HEK293 (cell line): ENCODE results near the gene HOXD11.

Experiments
- CTCF ChIA-PET: fragments of 350-600 bp; formaldehyde crosslinking; extraction: SDS; loops from one replicate; lab custom pipeline; 2021; ENCODE audit warnings: antibody characterized with exemption; lab: Yijun Ruan, JAX
- POLR2A ChIA-PET: fragments of 300-600 bp; formaldehyde crosslinking; extraction: SDS; loops from one replicate; lab custom pipeline; 2020; ENCODE audit warnings: antibody characterized with exemption, inconsistent platforms; lab: Yijun Ruan, JAX
- H3K27ac ChIP-seq: fragments of 200-500 bp; sonication (Bioruptor generic); 2 replicates; pipeline ENCODE4 v1.5.1; 2014; ENCODE audit warnings: low read depth, low read length, control low read depth, inconsistent platforms; ENCODE audit errors: extremely low read depth
- H3K36me3 ChIP-seq, 2 experiments: fragments of 200-500 bp in 1 of 2; sonication (Bioruptor generic) in 1 of 2; 1 replicate in 1 of 2; 2 replicates in 1 of 2; pipeline ENCODE4 v1.5.1; 2014 to 2017; ENCODE audit warnings: inconsistent platforms in 2 of 2, low read length in 2 of 2; ENCODE audit not compliant: control insufficient read depth in 2 of 2, insufficient read depth in 1 of 2
- H3K4me1 ChIP-seq: fragments of 200-500 bp; sonication (Bioruptor generic); 2 replicates; pipeline ENCODE4 v1.5.1; 2014; ENCODE audit warnings: mild to moderate bottlenecking, low read length, inconsistent platforms; ENCODE audit not compliant: control insufficient read depth, insufficient read depth
- H3K4me3 ChIP-seq: 2 replicates; pipeline ENCODE4 v1.5.1; 2011; ENCODE audit warnings: low read depth, mild to moderate bottlenecking, control low read depth, low read length, moderate library complexity
- H3K9me3 ChIP-seq: fragments of 200-500 bp; sonication (Bioruptor generic); 2 replicates; pipeline ENCODE4 v1.5.1; 2014; ENCODE audit warnings: low read depth, low read length, inconsistent platforms; ENCODE audit not compliant: control insufficient read depth, insufficient read depth
- GLI4 ChIP-seq: fragments of 450-650 bp; formaldehyde crosslinking; IDR thresholded peaks from 2 replicates; pipeline ENCODE4 v1.5.1; 2016; ENCODE audit warnings: missing biosample characterization, missing genetic modification characterization
- KLF17 ChIP-seq: fragments of 450-650 bp; formaldehyde crosslinking; IDR thresholded peaks from 2 replicates; pipeline ENCODE4 v1.5.1; 2016; ENCODE audit warnings: missing biosample characterization, missing genetic modification characterization
- ZBTB11 ChIP-seq: fragments of 450-650 bp; formaldehyde crosslinking; conservative IDR thresholded peaks from 2 replicates; pipeline ENCODE4 v1.5.1; 2016; ENCODE audit warnings: low read depth, missing biosample characterization, missing genetic modification characterization
- ZBTB21 ChIP-seq: fragments of 450-650 bp; formaldehyde crosslinking; IDR thresholded peaks from 2 replicates; pipeline ENCODE4 v1.5.1; 2017; ENCODE audit warnings: missing biosample characterization, missing genetic modification characterization
- ZFP69B ChIP-seq: fragments of 450-650 bp; formaldehyde crosslinking; IDR thresholded peaks from 2 replicates; pipeline ENCODE4 v1.5.1; 2016; ENCODE audit warnings: missing biosample characterization, missing genetic modification characterization
- ZNF10 ChIP-seq: fragments of 450-650 bp; formaldehyde crosslinking; IDR thresholded peaks from 2 replicates; pipeline ENCODE4 v1.5.1; 2017; ENCODE audit warnings: missing biosample characterization, missing genetic modification characterization
- ZNF148 ChIP-seq: fragments of 450-650 bp; formaldehyde crosslinking; IDR thresholded peaks from 2 replicates; pipeline ENCODE4 v1.5.0; 2017; ENCODE audit warnings: missing biosample characterization, missing genetic modification characterization, borderline replicate concordance
- ZNF18 ChIP-seq: fragments of 450-650 bp; formaldehyde crosslinking; IDR thresholded peaks from 2 replicates; pipeline ENCODE4 v1.5.1; 2016; ENCODE audit warnings: missing biosample characterization, missing genetic modification characterization
- ZNF514 ChIP-seq: fragments of 450-650 bp; formaldehyde crosslinking; IDR thresholded peaks from 2 replicates; pipeline ENCODE4 v1.5.1; 2016; ENCODE audit warnings: missing biosample characterization, missing genetic modification characterization
- ZNF561 ChIP-seq: fragments of 450-650 bp; IDR thresholded peaks from 2 replicates; pipeline ENCODE4 v1.5.1; 2018; ENCODE audit warnings: missing biosample characterization, missing genetic modification characterization, borderline replicate concordance
- ZNF658 ChIP-seq: fragments of 450-650 bp; formaldehyde crosslinking; IDR thresholded peaks from 2 replicates; pipeline ENCODE4; 2016; ENCODE audit warnings: missing biosample characterization, missing genetic modification characterization
- ZNF677 ChIP-seq: fragments of 450-650 bp; IDR thresholded peaks from 2 replicates; pipeline ENCODE4 v1.5.0; 2018; ENCODE audit warnings: missing biosample characterization, mild to moderate bottlenecking, missing genetic modification characterization, moderate library complexity
- ZNF747 ChIP-seq: fragments of 450-650 bp; formaldehyde crosslinking; IDR thresholded peaks from 2 replicates; pipeline ENCODE4 v1.5.1; 2016; ENCODE audit warnings: missing biosample characterization, missing genetic modification characterization
- TF ChIP-seq, protein P1 (sequence below): fragments of 450-650 bp; formaldehyde crosslinking; conservative IDR thresholded peaks from 2 replicates; pipeline ENCODE4 v1.5.1; 2016; ENCODE audit warnings: low read depth, missing biosample characterization, missing genetic modification characterization
- TF ChIP-seq, protein P2 (sequence below): fragments of 450-650 bp; formaldehyde crosslinking; IDR thresholded peaks from 2 replicates; pipeline ENCODE4 v1.5.1; 2016; ENCODE audit warnings: missing biosample characterization, missing genetic modification characterization, borderline replicate concordance
- TF ChIP-seq, protein P3 (sequence below): fragments of 450-650 bp; formaldehyde crosslinking; IDR thresholded peaks from 2 replicates; pipeline ENCODE4 v1.5.1; 2017; ENCODE audit warnings: missing biosample characterization, missing genetic modification characterization

Gene HOXD11

DNA sequence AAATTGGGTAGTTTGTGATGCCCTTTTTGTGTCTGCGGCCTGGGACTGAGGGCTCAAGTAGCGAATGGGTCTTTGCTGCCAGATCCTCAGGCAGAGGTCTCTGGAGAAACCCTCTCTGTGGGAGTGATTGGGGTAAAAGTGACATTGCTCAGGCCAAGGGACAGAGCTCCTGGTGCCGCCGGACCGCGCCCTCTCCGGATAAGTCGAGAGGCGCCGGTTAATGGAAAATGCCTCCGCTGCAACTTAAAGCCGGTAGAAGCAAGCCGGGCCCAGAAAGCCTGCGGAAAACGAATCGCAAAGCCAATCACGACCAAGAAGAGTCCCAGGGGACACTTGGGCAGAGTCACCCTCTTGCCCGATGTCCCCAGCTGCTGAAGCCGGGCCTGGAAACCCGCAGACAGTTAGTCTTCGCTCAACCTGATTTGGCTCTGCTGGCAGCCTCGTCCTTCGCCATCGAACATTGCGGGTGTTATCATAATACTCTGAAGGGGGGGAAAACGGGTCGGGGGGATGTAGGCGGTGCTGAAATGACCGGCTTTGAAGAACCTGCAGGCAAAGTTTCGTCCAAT is 7.8 kb upstream of the HOXD11 start:
- H3K36me3 ChIP-seq = peaks cover 0 to 15% of the 10 kb centered on the region in 2 experiments; a peak in 1 of 3 replicates
- no peak overlapping the region for H3K27ac ChIP-seq
- no peak overlapping the region for H3K4me3 ChIP-seq
- peaks cover 10% of the 10 kb centered on the region for H3K4me1 ChIP-seq
- POLR2A ChIA-PET = no interaction called here
- TF ChIP-seq ZNF18 (tag by site-specific recombination) (no peak), KLF17 (tag by site-specific recombination) (no peak), ZFP69B (tag by site-specific recombination) (no peak), ZNF10 (tag by site-specific recombination) (no peak), ZNF658 (tag by site-specific recombination) (no peak), ZNF677 (tag by site-specific recombination) (no peak), ZNF148 (no peak), ZNF514 (tag by site-specific recombination) (no peak), ZNF561 (tag by site-specific recombination) (no peak), GLI4 (tag by site-specific recombination) (no peak), ZBTB11 (tag by site-specific recombination) (no peak), ZNF747 (tag by site-specific recombination) (no peak), ZBTB21 (tag by site-specific recombination) (no peak)
- TF ChIP-seq, protein P1, sequence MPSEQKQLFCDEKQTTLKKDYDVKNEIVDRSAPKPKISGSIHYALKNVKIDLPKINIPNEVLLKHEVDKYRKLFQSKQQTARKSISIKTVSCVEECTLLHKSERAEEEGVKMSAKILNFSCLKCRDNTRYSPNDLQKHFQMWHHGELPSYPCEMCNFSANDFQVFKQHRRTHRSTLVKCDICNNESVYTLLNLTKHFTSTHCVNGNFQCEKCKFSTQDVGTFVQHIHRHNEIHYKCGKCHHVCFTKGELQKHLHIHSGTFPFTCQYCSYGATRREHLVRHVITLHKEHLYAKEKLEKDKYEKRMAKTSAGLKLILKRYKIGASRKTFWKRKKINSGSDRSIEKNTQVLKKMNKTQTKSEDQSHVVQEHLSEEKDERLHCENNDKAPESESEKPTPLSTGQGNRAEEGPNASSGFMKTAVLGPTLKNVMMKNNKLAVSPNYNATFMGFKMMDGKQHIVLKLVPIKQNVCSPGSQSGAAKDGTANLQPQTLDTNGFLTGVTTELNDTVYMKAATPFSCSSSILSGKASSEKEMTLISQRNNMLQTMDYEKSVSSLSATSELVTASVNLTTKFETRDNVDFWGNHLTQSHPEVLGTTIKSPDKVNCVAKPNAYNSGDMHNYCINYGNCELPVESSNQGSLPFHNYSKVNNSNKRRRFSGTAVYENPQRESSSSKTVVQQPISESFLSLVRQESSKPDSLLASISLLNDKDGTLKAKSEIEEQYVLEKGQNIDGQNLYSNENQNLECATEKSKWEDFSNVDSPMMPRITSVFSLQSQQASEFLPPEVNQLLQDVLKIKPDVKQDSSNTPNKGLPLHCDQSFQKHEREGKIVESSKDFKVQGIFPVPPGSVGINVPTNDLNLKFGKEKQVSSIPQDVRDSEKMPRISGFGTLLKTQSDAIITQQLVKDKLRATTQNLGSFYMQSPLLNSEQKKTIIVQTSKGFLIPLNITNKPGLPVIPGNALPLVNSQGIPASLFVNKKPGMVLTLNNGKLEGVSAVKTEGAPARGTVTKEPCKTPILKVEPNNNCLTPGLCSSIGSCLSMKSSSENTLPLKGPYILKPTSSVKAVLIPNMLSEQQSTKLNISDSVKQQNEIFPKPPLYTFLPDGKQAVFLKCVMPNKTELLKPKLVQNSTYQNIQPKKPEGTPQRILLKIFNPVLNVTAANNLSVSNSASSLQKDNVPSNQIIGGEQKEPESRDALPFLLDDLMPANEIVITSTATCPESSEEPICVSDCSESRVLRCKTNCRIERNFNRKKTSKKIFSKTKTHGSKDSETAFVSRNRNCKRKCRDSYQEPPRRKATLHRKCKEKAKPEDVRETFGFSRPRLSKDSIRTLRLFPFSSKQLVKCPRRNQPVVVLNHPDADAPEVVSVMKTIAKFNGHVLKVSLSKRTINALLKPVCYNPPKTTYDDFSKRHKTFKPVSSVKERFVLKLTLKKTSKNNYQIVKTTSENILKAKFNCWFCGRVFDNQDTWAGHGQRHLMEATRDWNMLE (tag by site-specific recombination) = no peak
- TF ChIP-seq, protein P2, sequence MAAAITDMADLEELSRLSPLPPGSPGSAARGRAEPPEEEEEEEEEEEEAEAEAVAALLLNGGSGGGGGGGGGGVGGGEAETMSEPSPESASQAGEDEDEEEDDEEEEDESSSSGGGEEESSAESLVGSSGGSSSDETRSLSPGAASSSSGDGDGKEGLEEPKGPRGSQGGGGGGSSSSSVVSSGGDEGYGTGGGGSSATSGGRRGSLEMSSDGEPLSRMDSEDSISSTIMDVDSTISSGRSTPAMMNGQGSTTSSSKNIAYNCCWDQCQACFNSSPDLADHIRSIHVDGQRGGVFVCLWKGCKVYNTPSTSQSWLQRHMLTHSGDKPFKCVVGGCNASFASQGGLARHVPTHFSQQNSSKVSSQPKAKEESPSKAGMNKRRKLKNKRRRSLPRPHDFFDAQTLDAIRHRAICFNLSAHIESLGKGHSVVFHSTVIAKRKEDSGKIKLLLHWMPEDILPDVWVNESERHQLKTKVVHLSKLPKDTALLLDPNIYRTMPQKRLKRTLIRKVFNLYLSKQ = no peak
- TF ChIP-seq, protein P3, sequence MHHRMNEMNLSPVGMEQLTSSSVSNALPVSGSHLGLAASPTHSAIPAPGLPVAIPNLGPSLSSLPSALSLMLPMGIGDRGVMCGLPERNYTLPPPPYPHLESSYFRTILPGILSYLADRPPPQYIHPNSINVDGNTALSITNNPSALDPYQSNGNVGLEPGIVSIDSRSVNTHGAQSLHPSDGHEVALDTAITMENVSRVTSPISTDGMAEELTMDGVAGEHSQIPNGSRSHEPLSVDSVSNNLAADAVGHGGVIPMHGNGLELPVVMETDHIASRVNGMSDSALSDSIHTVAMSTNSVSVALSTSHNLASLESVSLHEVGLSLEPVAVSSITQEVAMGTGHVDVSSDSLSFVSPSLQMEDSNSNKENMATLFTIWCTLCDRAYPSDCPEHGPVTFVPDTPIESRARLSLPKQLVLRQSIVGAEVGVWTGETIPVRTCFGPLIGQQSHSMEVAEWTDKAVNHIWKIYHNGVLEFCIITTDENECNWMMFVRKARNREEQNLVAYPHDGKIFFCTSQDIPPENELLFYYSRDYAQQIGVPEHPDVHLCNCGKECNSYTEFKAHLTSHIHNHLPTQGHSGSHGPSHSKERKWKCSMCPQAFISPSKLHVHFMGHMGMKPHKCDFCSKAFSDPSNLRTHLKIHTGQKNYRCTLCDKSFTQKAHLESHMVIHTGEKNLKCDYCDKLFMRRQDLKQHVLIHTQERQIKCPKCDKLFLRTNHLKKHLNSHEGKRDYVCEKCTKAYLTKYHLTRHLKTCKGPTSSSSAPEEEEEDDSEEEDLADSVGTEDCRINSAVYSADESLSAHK (tag by site-specific recombination) = no peak
- H3K9me3 ChIP-seq = no peaks in the 10 kb centered on the region
- CTCF ChIA-PET = interaction anchor here (0.6 to 4.3 kb wide), 3 partner anchors 13 to 846 kb away, joined by 3 to 33 read pairs (median 5); no protein-coding TSS in a partner anchor
